Hypothalamus (tissue), 51 donors: Measurements from ENCODE around the gene DOCK9.

Source experiments
- DNase-seq, 51 donors: peaks; one replicate each; lab custom pipeline; 2025; lab: John Stamatoyannopoulos, UW

Gene DOCK9

DNA sequence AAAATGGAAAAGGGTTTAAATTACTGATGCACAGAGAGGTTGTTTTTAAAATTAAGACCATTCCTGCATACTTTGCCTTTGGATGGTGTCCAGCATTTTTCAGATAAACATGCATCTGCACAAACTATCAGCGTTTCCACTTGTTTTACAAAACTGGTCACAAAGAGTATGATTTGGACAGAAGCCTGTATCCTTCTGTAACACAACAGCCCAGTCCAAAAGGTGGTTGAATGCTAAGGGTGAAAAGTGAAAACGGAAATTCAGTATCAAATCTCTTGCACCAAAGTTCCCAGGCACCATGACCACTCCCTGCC is 21.7 kb upstream of the DOCK9 start:
- DNase-seq = no peak

DNA sequence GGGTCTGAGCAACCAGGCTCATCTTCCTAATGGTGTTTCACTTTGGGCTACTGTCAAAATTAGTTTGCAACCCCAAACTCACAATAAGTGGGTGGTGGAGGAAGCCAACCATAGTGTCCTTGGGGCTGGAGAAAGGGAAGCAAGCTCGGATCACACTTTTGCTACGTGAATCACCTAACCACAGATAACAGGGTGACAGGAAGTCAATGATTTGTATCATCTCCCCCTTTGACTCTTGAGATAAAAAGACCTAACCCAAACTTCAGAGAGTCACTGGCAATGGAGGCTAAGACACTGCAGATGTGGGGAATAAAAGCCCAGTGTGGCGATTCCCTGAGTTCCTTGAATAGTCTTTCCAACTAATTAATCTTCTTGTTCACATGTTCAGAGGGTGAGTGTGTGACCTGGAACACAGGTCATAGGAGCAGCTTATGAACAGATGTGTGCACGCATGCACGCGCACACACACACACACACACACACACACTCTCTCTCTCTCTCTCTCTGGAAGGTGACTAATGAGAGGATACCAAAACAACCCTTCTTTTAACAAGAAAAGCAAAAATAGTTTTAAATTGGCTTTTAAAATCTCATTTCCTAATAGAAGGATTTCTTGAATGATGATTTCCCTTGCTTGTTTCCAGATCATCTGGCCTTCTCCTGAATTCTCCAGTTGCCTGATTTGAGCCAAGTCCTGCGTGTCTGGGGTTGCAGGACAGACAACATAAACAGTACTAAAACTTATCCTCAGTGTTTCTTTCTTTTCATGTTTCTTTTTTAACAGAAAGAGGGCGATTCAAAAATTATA is 21.2 kb upstream of the DOCK9 start:
- no peak for DNase-seq

DNA sequence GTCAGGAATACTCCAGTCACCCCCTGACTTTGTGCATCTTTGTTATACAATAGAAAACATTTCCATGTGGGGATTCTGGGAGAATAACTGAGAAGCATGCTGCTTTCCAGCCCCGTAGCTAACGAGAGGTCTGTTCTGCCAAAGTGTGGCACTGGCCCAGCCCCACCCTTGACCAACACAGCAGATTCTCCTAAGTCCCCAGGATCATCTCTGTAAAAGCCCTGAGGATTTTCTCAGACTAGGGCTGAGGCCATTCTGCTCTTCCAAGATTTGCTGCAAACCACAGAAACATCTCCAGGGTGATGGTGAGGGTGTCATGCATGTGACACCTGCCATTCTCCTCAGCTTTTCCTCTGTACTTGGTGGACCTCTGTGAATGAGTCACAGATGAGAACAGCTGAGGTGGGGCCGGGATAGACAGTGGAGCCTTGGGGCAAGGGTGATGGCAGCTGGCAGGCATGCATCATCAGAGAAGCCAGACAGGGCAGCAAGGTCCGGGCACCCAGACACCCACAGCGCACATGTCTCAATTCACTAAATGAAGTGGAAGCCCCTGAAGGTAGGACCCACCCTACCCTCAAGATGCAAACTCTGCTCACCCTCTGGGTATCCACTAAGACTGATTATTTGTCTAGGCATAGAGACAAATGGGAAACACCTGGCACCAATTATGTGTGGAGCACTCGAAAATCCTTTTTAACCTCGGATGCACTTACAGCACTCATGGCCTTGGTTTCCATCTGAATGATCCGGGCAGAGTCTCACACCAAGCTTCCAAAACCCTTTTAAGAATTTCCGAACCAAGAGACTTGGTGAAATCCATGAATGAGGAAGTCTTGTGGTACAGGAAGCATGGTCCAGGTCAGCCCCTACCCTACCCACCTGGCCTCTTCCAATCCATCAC is 20.1 kb upstream of the DOCK9 start:
- DNase-seq = no peak

DNA sequence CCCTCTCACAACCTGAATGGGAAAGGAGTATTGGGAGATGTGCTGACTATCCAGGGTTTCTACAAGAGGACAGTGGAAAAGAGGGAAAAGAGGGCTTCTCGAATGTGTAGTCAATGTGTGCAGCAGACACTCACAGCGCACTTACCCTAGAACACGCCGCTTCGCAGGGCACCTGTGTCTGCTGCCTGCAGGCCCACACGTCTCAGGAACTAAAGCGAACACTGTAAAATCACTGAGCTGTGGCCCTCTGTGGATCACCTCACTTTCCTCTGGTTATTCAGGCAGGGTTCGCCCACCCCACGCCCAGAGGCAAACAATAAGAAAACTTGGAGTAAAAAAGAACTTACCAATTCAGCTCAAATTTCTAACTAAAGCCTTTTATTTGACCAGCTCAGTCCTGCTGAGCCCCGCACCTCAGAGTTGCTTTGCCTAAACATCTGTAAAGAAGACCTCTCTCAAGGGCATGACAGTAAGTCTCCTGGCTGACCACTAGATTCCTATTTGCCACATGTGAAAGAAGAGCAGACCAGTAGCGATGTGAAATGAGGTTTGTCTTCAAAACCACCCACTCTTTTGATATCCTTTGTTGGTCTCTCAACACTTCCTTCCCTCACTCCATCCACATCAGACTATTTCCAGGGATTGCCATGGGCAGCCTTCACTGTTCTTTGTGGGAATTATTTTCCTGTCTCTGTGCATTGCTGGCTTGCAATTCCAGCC is 19.3 kb upstream of the DOCK9 start:
- DNase-seq = no peak

DNA sequence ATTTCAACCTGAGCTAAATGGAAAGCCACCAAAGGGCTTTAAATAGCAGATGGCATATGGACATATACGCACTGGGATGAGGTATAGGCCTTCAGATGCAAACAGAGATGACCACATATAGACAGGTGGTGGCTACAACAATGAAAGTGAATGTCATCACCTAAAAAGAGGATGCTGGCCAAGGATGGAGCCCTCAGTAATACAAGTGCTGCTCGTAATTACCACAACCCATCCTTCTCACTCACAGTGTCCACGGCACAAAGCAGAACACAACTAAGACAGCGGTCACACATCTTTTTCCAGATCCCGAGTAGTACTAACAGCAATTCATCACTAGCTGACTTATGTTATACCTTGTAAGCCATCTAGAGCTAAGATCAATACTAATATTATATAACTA is 18.2 kb upstream of the DOCK9 start:
- no peak for DNase-seq

DNA sequence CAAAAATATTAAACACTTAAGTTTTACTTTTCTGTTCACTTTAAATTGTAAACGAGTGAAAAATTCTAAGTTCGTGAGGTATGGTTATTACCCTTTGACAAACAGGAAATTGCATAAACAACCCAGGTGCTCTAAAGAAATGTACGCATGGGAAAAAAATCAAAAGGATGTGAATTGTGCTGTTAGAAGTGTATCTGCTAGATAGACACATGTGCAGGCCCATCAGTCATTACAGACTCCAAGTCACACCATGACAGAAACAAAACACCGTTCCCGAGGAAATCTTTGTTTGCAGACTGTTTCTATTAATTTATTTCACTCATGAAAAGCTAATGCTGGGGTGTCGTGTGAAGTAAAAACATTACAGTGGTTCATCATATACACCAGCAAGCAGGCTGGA is 17.0 kb upstream of the DOCK9 start:
- no peak for DNase-seq

DNA sequence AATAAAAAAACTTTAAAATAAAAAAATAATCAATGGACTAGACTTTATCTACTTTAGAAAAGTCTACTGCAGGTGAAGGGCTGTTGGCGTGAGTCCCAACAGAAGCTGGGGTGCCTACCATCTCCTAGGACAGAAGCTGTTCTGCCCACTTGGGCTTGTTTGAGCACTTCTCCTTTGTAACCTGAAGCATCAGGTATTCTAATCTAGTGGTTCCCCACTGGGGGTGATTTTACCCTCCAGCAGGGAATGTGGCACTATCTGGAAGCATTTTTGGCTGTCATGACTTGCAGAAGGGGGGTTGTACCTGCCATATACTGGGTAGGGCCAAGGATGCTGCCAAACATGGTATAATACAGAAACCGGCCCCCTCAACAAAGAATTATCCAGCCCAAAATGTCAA is 16.2 kb upstream of the DOCK9 start:
- no peak for DNase-seq

DNA sequence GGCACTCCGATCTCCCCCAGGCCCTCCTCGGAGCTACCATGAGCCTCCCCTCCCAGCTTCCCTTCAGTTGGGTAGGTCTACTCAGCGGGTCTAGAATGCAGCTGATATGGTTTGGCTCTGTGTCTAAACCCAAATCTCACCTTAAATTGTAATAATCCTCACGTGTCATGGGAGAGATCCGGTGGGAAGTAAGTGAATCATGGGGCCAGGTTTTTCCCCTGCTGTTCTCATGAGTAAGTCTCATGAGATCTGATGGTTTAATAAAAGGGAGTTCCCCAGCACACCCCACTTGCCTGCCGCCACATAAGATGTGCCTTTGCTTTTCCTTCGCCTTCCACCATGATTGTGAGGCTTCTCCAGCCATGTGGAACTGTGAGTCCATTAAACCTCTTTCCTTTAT is 14.5 kb upstream of the DOCK9 start:
- DNase-seq = no peak

DNA sequence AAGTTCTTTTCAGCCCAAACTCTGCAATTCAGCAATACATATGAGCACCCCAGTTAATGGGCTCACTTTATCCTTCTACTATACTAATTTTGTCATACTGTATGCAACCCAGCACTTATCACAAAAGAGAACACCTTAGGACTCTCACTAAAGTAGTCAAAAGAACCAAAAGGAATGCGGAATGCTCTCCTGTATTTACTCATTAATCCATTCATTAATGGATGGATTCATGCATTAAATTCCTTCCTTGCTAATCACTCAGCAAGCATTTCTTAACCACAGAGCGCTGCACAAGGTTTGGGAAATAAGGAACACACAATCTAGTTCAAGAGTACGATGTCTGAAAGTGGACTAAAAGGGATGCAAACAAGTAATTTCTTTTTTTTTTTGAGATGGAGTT is 12.8 kb upstream of the DOCK9 start:
- no peak for DNase-seq

DNA sequence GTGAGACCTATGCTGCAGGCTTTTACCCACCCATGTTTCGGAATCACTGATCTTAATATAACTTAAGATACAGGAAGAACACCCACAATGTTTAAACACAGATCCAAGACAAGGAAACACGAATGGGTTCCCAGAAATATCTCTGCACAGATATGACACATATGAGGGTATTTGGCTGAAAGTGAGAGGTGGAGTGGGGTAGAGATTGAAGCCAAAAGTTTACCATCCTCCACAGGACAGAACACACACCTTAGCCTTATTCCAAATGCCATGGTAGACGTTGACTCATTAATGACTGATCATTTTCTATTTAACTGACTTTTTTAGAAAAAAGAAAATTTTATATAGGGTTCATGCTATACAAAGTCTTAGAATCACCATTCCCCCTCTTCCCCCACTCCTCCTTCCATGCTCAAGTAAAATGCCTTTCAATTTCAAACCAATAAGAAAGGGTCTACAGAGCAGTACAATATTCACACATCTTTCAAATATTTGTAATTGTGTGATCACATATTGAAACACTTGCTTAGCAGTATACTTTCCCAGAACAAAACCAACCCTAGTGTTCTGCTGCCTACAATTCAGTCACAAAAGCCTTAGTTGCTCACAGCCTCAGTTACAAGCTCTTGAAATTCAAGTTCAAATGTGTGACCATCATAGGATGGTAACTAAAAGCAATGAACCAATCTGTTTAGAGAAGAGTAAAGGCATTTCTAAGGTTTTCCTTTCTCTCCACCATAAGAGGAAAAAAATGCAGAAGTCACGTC is 11.8 kb upstream of the DOCK9 start:
- no peak for DNase-seq

DNA sequence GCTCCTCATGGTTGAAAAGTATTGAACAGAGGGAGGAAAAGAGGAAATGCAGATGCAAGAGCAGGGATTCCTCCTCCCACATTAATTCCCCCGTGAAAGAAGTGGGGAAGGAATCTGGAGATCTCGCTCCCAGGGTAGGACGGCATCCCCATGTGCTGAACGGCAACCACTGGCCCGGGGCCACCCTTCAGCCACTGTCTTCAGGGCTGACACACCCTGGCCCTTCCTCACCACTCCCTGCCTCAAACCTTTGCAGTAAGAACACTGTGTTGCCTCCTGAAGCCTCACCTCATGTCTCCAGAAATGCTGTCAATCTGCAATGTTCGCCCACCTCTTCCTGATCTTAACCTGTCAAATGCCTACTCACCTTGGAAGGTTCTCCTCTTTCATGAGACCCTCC is 10.9 kb upstream of the DOCK9 start:
- DNase-seq = no peak

DNA sequence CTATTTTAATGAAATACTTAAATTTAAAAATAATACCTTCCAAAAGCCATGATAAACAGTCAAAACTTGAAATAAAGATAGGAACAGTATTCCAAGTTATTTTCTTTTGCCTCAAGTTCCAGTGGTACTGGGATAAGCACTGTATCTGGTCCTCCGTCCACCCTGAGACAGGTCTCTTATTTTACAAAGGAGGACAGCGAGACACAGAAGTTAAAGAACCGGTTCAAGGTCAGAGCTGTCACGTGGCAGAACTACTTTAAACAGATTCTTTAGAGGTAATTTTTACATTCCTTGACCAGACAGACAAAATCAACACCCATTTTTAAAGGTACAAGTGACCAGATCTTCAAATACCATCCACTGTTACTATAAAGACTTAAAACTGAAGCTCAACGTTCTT is 10.4 kb upstream of the DOCK9 start:
- DNase-seq = no peak

DNA sequence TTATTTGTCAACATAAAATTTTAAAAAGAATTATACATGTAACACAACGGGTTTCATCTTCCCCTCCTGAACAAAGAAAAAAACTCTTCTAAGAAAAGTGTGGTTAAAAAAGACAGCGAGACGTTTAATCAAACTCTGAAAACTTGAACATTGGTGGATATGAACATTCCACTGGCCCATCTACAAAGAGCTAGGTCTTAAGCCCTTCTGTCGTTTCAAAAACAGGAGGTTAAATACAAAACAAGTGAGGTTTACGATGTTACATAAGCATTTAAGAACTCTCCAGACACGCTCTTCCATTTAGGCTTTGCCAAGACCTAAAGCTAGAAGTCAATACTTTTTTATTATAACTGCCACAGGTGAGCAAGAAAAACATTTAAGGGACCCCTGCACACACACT is 9.4 kb upstream of the DOCK9 start:
- DNase-seq = no peak

DNA sequence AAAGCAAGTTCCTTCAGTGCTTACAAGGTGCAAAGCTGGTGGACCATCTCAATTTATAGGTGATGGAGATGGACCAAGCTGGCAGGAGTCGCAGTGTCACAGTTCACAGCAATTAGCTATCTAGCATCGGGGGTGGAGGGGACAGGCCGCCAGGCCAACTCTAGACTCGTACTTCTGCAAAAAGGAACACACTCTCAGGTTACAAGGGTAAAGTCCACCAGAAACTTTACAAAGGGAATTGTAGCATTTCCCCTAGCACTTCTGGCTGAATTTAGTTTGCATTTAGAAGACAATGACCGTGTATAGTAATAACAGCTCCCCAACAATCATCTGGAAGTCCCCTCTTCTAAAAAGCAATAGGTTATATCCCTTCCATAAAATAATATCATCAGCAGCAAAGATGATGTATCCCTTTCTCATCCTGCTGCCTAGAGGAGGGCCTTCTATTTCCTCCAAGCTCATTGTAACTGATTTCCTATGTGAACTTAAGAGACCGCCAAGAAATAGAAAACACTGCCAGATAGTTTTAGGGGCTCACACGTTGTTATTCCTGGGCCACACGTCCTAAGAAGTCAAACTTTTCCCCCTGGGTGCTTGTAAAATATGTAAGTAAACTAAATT is 8.5 kb upstream of the DOCK9 start:
- no peak for DNase-seq

DNA sequence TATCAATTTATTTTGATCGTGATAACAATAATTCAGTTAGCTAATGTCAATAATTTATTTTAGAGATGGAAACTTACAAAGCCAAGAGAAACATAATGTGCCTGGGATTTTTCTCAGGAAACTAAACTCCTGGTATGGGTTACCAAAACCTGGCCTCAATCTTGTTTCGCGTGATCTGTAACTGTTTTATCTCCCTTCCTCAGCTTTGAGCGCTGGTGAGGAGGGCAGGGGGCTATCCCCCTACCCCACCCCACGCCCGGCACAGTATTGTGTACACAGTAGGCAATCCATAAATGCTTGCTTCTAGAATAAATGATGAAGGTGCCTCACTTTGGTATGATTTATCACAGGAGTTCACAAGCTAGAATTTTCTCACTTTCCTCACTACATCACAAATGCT is 7.7 kb upstream of the DOCK9 start:
- no peak for DNase-seq

DNA sequence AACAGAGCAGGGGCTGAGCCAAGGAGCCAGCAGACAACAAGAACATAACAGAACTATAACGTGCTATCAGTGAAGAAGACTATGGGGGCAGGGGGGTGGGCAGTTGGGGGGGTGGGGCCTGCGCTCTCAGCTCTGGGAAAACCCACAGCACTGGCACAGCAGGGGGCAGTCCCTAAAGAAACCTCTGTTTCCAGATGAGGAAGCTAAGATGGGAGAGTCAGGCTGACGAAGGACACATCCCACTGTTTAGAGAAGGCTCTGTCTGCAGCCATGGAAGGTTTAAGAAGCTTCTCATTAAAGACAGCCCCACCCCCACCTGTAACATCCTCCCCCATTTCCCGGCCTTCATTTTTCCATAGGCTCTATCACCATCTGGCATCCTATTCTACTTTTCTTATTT is 7.1 kb upstream of the DOCK9 start:
- DNase-seq = no peak

DNA sequence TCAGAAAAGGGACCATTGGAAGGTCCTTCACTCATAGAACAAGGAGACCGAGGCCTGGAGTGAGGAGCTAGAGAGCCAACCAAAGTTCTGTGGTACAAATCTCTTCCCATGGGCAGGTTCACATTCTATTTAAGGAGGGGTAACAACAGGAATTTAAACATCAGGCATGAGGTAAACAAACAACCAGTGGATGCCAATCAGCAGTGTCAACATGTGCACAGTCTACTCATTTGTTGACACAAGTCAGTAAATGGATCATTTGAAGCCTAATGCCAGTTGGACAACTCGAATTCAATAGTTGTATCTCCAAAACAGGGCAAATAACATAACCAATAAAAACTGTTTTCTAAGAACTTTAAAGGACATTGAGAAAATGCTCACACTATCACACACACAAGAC is 6.3 kb upstream of the DOCK9 start:
- no peak for DNase-seq

DNA sequence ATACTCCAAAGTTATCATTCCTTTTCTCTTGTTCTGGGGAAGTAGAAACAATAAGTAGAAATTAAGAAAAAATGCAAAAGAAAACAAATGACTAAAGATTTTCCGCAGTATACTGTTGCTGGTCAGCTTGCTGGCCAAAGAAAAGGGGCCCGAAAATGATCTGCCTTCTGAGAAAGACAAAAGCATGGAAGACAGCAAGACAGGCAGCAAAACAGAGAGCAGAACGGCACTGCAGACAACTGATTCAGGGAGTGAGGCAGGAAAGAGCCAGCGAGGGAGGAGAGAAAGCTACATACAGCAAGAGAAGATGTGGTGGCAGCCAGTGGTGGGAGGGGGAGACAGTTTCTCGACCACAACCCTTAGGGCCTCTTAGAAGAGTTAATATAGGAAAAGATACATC is 5.3 kb upstream of the DOCK9 start:
- no peak for DNase-seq

DNA sequence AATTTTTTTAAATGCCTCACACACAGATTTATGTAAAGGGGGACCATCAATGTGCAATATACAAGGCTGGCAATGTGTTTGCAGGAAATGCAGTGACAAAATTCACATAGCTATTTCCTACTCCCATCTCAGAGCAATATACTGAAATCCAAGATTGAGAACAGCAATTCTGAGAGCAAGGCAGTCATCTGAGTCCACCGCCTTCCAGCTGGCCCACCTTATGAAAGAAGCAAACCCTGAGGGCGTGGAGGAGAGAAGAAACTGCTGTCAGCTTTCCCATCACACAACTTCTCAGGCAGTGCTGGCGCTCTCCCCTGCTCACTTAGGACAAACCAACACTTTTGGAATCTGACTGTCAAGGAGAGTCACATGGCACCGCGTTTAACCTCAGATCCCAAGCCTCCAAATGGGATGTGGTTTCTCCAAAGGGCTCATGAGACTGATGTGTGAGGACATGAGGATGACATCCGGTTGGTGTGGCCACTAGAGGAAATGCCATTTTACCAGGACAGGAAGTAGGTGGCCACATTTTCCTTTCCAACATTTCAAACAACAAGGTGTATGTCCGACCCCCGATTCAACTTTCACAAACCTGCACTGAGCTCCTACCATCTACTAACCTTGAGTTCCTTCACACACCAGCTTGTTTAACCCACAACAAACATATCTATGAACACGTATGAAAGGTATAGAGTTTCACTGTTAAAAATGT is 3.7 kb upstream of the DOCK9 start:
- DNase-seq = no peak
